A673 (cell line): ENCODE data around the gene IFIT5. TPM values are rescaled to one million over a fixed set of nuclear protein-coding genes. Genes with fewer than 3 reads are reported as not detected.
A peak's percentile ranks its signal among the peaks of the same experiment; 100 is the strongest.

Experiments
- Bru-seq: library from RNA; stranded (reverse); fragments of 400-500 nt; gene quantifications from one replicate; lab custom pipeline; 2021; lab: Mats Ljungman, UMichigan
- BruChase-seq, 2 experiments: library from RNA; stranded (reverse); fragments of 400-500 nt; gene quantifications; one replicate each; lab custom pipeline; 2021; lab: Mats Ljungman, UMichigan
- BruUV-seq: library from RNA; stranded (reverse); fragments of 400-500 nt; replicated peaks from 2 replicates; lab custom pipeline; 2021; lab: Mats Ljungman, UMichigan
- CTCF ChIA-PET: fragments of 300-600 bp; sonication (Branson Sonifier 250); formaldehyde crosslinking; loops from one replicate; lab custom pipeline; 2022; ENCODE audit warnings: antibody characterized with exemption; lab: Charles Lee
- POLR2A ChIA-PET: fragments of 300-600 bp; sonication (Branson Sonifier 250); formaldehyde crosslinking; loops from one replicate; lab custom pipeline; 2022; ENCODE audit warnings: antibody characterized with exemption; ENCODE audit not compliant: low non-redundant PET; lab: Charles Lee
- DNase-seq: peaks from one replicate; pipeline ENCODE4 v3.0.0-alpha.2; 2015; ENCODE audit warnings: low spot score
- H3K27ac ChIP-seq: fragments of 200-600 bp; sonication (generic); 2 replicates; pipeline ENCODE4 v1.5.1; 2016; ENCODE audit warnings: mixed run types, low read depth, mild to moderate bottlenecking, mixed read lengths, antibody characterized with exemption, low read length; ENCODE audit not compliant: poor library complexity, severe bottlenecking
- H3K27me3 ChIP-seq: fragments of 200-600 bp; sonication (generic); replicated peaks from 2 replicates; pipeline ENCODE4 v1.6.1; 2017; ENCODE audit warnings: mixed run types, low read depth, mild to moderate bottlenecking, mixed read lengths, antibody characterized with exemption, low read length; ENCODE audit not compliant: insufficient read depth, poor library complexity
- H3K36me3 ChIP-seq: fragments of 200-600 bp; sonication (generic); 2 replicates; pipeline ENCODE4 v1.6.1; 2016; ENCODE audit warnings: mixed run types, mild to moderate bottlenecking, mixed read lengths, antibody characterized with exemption, low read length; ENCODE audit not compliant: insufficient read depth, poor library complexity, severe bottlenecking
- H3K4me1 ChIP-seq: fragments of 200-600 bp; sonication (generic); 2 replicates; pipeline ENCODE4 v1.6.1; 2017; ENCODE audit warnings: mixed run types, mild to moderate bottlenecking, mixed read lengths, antibody characterized with exemption, low read length; ENCODE audit not compliant: insufficient read depth, poor library complexity, severe bottlenecking
- H3K4me3 ChIP-seq: fragments of 200-600 bp; sonication (generic); 2 replicates; pipeline ENCODE4 v1.5.1; 2016; ENCODE audit warnings: low read depth, mixed run types, mild to moderate bottlenecking, mixed read lengths, low read length; ENCODE audit not compliant: poor library complexity, severe bottlenecking
- H3K9me3 ChIP-seq: fragments of 200-600 bp; sonication (generic); 2 replicates; pipeline ENCODE4 v1.6.1; 2016; ENCODE audit warnings: mixed run types, low read depth, mild to moderate bottlenecking, mixed read lengths, antibody characterized with exemption, low read length; ENCODE audit not compliant: poor library complexity, severe bottlenecking
- EZH2 ChIP-seq: fragments of 200-600 bp; sonication (generic); IDR thresholded peaks from 2 replicates; pipeline ENCODE4 v1.6.1; 2017; ENCODE audit warnings: borderline replicate concordance, low read depth, mild to moderate bottlenecking, mixed read lengths, antibody characterized with exemption, low read length; ENCODE audit not compliant: poor library complexity, severe bottlenecking
- intact Hi-C: fragments of 100-400 bp; cut with micrococcal nuclease; formaldehyde crosslinking; loops from one replicate; pipeline ENCODE4 v1.10.0; 2022; ENCODE audit not compliant: unreplicated experiment
- long read RNA-seq: library from polyadenylated mRNA; stranded (forward); transcript quantifications from one replicate; pipeline ENCODE4 v2.0.0, GENCODE V29; 2022
- total RNA-seq: library from RNA; stranded (reverse); gene quantifications from 2 replicates; pipeline ENCODE4 v1.2.3, GENCODE V29; 2021
- TF ChIP-seq, protein P1 (sequence below): fragments of 300-800, 200-600 bp; sonication (generic); conservative IDR thresholded peaks from 2 replicates; pipeline ENCODE4 v1.5.1; 2017; ENCODE audit warnings: low read depth, mild to moderate bottlenecking, antibody characterized with exemption, low read length, moderate library complexity, mixed read lengths

The IFIT5 gene, protein sequence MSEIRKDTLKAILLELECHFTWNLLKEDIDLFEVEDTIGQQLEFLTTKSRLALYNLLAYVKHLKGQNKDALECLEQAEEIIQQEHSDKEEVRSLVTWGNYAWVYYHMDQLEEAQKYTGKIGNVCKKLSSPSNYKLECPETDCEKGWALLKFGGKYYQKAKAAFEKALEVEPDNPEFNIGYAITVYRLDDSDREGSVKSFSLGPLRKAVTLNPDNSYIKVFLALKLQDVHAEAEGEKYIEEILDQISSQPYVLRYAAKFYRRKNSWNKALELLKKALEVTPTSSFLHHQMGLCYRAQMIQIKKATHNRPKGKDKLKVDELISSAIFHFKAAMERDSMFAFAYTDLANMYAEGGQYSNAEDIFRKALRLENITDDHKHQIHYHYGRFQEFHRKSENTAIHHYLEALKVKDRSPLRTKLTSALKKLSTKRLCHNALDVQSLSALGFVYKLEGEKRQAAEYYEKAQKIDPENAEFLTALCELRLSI
- 14.2 and 15.8 TPM in 2 replicates for total RNA-seq
- Bru-seq, nascent RNA = percentile 78 among the genes with signal in this experiment
- percentile 94 among the genes with signal in this experiment for BruChase-seq, experiment 1, labeled RNA remaining after a 2-hour chase
- percentile 77 among the genes with signal in this experiment for BruChase-seq, experiment 2, labeled RNA remaining after a 6-hour chase
- long read RNA-seq, full-length matches to known transcripts = 59 of 62 reads
- long read RNA-seq, partial matches to known transcripts = 0 of 62 reads
- long read RNA-seq, other reads (novel, unspliced or antisense) = 3 of 62 reads

DNA sequence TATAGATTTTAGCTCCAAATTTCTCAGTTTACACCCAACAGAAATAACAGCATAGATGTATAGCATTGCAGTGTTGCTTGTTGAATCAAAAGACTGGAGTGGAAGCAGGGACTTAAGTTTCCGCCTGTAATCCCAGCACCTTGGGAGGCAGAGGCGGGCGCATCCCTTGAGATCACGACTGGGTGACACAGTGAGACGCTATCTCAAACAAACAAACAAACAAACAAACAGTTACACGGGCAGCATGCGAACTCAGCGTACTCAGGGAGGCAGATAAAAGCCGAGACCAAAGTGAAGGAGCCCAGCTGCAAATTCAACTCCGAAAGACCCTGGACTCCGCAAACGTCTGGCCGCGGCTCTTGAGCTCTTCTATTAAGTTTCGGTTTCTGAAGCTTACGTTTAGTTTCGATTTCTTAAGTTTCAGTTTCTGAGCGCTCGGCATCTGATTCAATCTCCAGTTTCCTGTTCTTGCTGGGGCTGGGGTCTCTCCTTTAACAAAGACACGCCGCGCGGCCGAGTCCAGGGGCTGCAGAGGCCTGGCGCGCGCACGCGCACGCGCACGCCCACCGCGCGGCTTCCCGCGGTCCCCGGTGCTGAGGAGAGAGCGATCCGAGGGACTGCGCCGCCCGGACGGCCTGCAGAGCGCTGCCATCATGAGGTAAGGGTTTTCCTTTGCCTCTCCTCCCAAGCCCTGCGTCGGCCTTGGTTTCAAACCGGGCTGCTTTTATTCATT is at the start of gene IFIT5:
Gene IFIT5 (plus strand): TSS at position 423 of the 733 bp plus-strand sequence. CDS start 231 bp downstream, at position 654.
- POLR2A ChIA-PET = interaction anchor here (0.7 to 0.8 kb wide), 4 partner anchors 28 to 422 kb away, joined by 3 to 6 read pairs (median 4); no protein-coding TSS in a partner anchor
- H3K4me3 ChIP-seq = peak within 1 kb of the TSS; percentile 60
- TF ChIP-seq, protein P1, sequence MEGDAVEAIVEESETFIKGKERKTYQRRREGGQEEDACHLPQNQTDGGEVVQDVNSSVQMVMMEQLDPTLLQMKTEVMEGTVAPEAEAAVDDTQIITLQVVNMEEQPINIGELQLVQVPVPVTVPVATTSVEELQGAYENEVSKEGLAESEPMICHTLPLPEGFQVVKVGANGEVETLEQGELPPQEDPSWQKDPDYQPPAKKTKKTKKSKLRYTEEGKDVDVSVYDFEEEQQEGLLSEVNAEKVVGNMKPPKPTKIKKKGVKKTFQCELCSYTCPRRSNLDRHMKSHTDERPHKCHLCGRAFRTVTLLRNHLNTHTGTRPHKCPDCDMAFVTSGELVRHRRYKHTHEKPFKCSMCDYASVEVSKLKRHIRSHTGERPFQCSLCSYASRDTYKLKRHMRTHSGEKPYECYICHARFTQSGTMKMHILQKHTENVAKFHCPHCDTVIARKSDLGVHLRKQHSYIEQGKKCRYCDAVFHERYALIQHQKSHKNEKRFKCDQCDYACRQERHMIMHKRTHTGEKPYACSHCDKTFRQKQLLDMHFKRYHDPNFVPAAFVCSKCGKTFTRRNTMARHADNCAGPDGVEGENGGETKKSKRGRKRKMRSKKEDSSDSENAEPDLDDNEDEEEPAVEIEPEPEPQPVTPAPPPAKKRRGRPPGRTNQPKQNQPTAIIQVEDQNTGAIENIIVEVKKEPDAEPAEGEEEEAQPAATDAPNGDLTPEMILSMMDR = no peak
- no peak for TF ChIP-seq EZH2
- H3K27me3 ChIP-seq = no peaks in the 10 kb centered on the region
- H3K27ac ChIP-seq = peak within 1 kb of the TSS; percentile 76
- peaks cover 3% of the 10 kb centered on the region for H3K9me3 ChIP-seq
- peaks cover 14% of the 10 kb centered on the region for H3K4me1 ChIP-seq
- CTCF ChIA-PET = interaction anchor here (0.6 to 0.7 kb wide), 3 partner anchors 9 to 1763 kb away, joined by 3 to 6 read pairs (median 4); no protein-coding TSS in a partner anchor
- no peaks in the 10 kb centered on the region for H3K36me3 ChIP-seq
- intact Hi-C loops = loop anchor here (5.0 kb wide), 1 partner anchor 847 kb away; no protein-coding TSS in a partner anchor
- TSS peak; percentile 80 for BruUV-seq
- peak; percentile 86 for DNase-seq

DNA sequence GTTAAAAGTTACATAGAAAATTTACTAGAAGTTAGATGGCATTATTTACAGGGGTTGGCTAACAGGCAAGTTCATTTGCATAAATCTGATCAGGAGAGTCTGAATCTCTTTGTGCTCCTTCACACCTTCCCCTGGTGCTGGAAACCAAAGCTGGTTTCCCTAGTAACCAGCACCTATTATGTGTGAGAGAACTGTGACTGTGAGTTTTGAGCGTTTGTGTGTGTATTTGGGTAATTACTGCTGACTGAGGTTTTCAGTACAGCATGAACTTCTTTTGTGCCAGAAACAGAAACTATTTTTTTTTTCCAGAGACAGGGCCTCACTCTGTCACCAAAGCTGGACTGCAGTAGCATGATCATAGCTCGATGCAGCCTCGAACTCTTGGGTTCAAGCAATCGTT is 46.8 kb upstream of the IFIT5 start:
- ChIA-PET CTCF (no interaction called here), POLR2A (no interaction called here)
- intact Hi-C loops = loop anchor here (5.0 kb wide), 1 partner anchor 75 kb away; no protein-coding TSS in a partner anchor
- Histone ChIP-seq H3K27me3 (no peaks in the 10 kb centered on the region), H3K4me1 (peaks cover 10% of the 10 kb centered on the region), H3K9me3 (no peaks in the 10 kb centered on the region), H3K27ac (no peak overlapping the region), H3K36me3 (no peaks in the 10 kb centered on the region), H3K4me3 (no peak overlapping the region)
- no peak for TF ChIP-seq EZH2
- TF ChIP-seq, protein P1 = no peak
- no peak for DNase-seq
- BruUV-seq = no TSS peak

DNA sequence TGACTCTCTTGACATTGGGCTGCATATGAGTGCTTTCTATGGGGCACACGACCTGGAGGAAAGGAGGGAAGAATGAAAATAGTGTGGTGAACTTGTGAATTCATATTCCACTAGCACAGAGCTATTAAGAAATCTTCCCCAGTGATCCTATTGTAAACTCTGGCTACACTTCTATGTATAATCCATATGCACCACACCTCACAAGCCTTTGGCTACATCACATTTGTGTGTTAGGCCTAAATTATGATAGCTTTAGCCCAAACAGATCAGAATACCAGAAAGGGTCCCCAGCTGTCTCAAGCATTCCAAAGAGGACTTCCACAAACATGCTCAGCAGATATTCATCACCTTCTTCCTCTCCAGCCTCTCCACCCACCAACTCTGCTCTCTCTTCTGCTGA is 46.2 kb upstream of the IFIT5 start:
- intact Hi-C loops = loop anchor here (5.0 kb wide), 1 partner anchor 76 kb away; no protein-coding TSS in a partner anchor
- CTCF ChIA-PET = no interaction called here
- no peak for DNase-seq
- H3K36me3 ChIP-seq = no peaks in the 10 kb centered on the region
- no TSS peak for BruUV-seq
- H3K27ac ChIP-seq = no peak overlapping the region
- TF ChIP-seq, protein P1 = no peak
- no peak for TF ChIP-seq EZH2
- no peaks in the 10 kb centered on the region for H3K27me3 ChIP-seq
- no peak overlapping the region for H3K4me3 ChIP-seq
- POLR2A ChIA-PET = no interaction called here
- no peaks in the 10 kb centered on the region for H3K9me3 ChIP-seq
- peaks cover 10% of the 10 kb centered on the region for H3K4me1 ChIP-seq
